ENCODE data around the gene PHRF1. TPM values are rescaled to one million over a fixed set of nuclear protein-coding genes. Genes with fewer than 3 reads are reported as not detected.

The PHRF1 gene
- total and polyA plus RNA-seq, 9 donors, result 3.8 to 34.2 (median 28.8) TPM

DNA sequence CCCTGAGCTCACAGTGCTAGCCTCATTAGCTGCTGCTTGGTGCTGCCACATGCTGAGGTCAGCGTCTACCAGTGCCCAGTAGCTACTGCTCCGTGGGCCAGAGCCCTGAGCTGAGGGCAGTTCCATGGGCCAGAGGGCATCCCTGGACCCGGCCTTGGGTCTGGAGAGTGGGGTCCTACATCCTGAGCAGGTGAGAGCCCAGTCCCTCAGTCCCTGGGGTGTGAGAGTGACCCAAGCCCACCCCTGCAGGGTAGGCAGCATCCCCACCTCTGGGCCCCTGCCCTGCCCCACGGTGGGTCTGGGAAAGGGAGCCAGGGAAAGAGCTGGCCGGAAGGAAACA is 25.6 kb upstream of the PHRF1 start:
- intact Hi-C loops (cut with DNase I), result loop anchor here in 2 of 4 donors (5.0 kb wide), 2 partner anchors 172 to 177 kb away; no protein-coding TSS in a partner anchor
- 80 to 94% (median 86%) methylated on average over 3 to 5 of the region's 5 CpGs for WGBS, 3 donors
- Histone ChIP-seq H3K27ac (no peak overlapping the region), H3K4me1 (ENCODE audit: insufficient read depth) (peaks cover 2% of the 10 kb centered on the region), H3K27me3 (peaks cover 3% of the 10 kb centered on the region), H3K4me3 (no peak overlapping the region), H3K36me3 (no peaks in the 10 kb centered on the region), H3K9me3 (no peaks in the 10 kb centered on the region)
- no peak for DNase-seq
- TF ChIP-seq EP300 (IDR thresholded peaks at IDR 0.05) (no peak), POLR2A (IDR thresholded peaks at IDR 0.05) (no peak), CTCF (IDR thresholded peaks at IDR 0.05) (no peak)

DNA sequence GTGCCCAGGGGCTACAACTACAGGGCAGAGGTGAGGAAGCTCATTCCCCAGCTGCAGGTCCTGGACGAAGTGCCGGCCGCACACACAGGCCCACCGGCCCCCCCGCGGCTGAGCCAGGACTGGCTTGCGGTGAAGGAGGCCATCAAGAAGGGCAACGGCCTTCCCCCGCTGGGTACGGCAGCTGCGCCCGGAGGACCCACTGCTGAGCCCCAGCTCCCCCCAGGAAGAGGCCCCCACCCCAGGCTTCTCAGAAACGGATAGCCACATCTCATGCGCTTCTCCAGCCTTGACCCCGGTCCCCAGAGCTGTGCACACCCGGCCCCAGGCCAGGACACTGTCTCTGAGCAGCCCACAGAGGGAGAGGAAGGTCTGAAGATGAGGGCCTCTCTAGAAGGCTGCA is 25.1 kb upstream of the PHRF1 start:
- no peak for DNase-seq
- H3K36me3 ChIP-seq, result no peaks in the 10 kb centered on the region
- peaks cover 3% of the 10 kb centered on the region for H3K27me3 ChIP-seq
- peaks cover 4% of the 10 kb centered on the region for H3K4me1 ChIP-seq (ENCODE audit: insufficient read depth)
- WGBS, 3 donors, result 77 to 83% (median 81%) methylated on average over 5 to 16 of the region's 16 CpGs
- H3K27ac ChIP-seq, result no peak overlapping the region
- H3K9me3 ChIP-seq, result no peaks in the 10 kb centered on the region
- intact Hi-C loops (cut with DNase I), result loop anchor here in 2 of 4 donors (5.0 kb wide), 2 partner anchors 171 to 176 kb away; no protein-coding TSS in a partner anchor
- no peak for TF ChIP-seq EP300 (IDR thresholded peaks at IDR 0.05)
- no peak for TF ChIP-seq CTCF (IDR thresholded peaks at IDR 0.05)
- no peak for TF ChIP-seq POLR2A (IDR thresholded peaks at IDR 0.05)
- H3K4me3 ChIP-seq, result no peak overlapping the region

- no peak for DNase-seq
- Histone ChIP-seq H3K9me3 (no peaks in the 10 kb centered on the region), H3K4me1 (ENCODE audit: insufficient read depth) (peaks cover 4% of the 10 kb centered on the region), H3K4me3 (no peak overlapping the region), H3K36me3 (no peaks in the 10 kb centered on the region), H3K27ac (no peak overlapping the region), H3K27me3 (peaks cover 3% of the 10 kb centered on the region)
- 65 to 81% (median 78%) methylated on average over 12 of the region's 12 CpGs for WGBS, 3 donors
- intact Hi-C loops (cut with DNase I), result loop anchor here in 2 of 4 donors (5.0 kb wide), 2 partner anchors 171 to 176 kb away; no protein-coding TSS in a partner anchor
- TF ChIP-seq CTCF (IDR thresholded peaks at IDR 0.05) (no peak), POLR2A (IDR thresholded peaks at IDR 0.05) (no peak), EP300 (IDR thresholded peaks at IDR 0.05) (no peak)
These were observed 24.7 kb upstream of the PHRF1 start for GRCh38 chr11:551596-551995.

DNA sequence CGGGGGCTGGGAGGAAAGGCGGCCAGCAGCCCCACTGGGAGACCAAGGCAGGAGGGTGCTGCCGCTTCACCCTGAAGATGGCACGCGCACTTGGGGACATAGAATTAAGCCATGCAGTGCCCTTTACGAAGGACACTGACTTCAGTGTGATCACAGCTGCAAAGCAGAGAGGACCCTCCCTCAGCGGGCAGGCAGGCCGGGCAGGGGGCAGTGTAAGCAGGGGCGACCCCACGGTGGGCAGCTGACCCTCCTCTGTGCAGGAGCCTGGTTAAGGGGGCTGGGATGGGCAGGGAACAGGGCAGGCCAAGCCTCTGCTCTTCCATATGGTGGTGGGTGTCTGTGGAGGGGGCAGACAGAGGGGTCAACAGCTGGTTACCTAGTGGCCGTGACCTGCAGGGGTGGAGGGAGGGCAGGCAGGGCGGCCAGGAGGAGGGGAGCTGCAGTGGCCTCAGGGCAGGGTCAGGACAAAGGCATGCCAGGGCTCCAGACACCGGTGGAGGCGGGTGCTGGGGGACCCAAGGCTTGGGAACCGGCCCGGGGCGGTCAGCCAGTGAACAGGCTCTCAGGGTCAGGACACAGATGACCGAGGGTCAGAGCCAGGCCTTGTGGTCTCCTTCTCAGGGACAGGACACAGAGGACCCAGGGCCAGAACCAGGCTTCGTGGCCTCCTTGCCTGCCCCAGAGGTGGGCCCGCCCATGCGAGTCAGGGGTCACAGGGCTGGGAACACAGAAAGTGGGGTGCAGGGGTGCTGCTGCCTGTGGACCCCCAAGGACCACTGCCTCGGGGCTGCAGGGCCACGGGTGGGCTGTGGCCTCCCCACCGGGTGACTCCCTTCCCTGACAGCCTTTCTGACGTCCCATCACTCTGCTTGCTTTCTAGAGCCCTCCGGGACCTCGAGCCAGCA is 22.9 kb upstream of the PHRF1 start:
- H3K27ac ChIP-seq, result no peak overlapping the region
- H3K4me1 ChIP-seq (ENCODE audit: insufficient read depth), result peaks cover 4% of the 10 kb centered on the region
- intact Hi-C loops (cut with DNase I), result loop anchor here in 2 of 4 donors (5.0 kb wide), 2 partner anchors 169 to 174 kb away; no protein-coding TSS in a partner anchor
- no peak for TF ChIP-seq POLR2A (IDR thresholded peaks at IDR 0.05)
- TF ChIP-seq CTCF (IDR thresholded peaks at IDR 0.05), result no peak
- no peak for TF ChIP-seq EP300 (IDR thresholded peaks at IDR 0.05)
- H3K9me3 ChIP-seq, result no peaks in the 10 kb centered on the region
- peaks cover 3% of the 10 kb centered on the region for H3K27me3 ChIP-seq
- no peaks in the 10 kb centered on the region for H3K36me3 ChIP-seq
- WGBS, 3 donors, result 63 to 77% (median 72%) methylated on average over 24 to 27 of the region's 27 CpGs
- no peak for DNase-seq
- no peak overlapping the region for H3K4me3 ChIP-seq

All from ovary (tissue), 9 donors.